ENCODE measurements around the gene JPT1. TPM values are rescaled to one million over a fixed set of nuclear protein-coding genes. Genes with fewer than 3 reads are reported as not detected.
A peak's percentile ranks its signal among the peaks of the same experiment; 100 is the strongest.
"Not testable (repeated sequence)": the region's sequence is repeated elsewhere in the genome, so short reads cannot be mapped to it uniquely, and the experiment has no call there.

Gene JPT1
- total RNA-seq, 1 donor from 2014 or later: 61.1 TPM

DNA sequence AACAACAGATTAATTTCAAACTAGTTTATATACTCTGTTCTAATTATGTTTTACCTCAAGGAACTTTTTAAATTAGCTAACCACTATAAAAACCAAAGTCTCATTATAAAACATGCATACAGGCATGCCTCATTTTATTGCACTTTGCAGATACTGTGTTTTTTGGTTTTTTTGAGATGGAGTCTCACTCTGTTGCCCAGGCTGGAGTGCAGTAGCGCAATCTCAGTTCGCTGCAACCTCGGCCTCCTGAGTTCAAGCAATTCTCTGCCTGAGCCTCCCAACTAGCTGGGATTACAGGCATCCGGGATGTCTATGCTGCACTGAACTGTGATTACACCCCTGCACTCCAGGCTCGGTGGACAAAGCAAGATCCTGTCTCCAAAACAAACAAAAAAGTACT, 8.8 kb upstream of the JPT1 start:
- H3K27me3 ChIP-seq (ENCODE audit: low read depth): no peaks in the 10 kb centered on the region
- no peak for ATAC-seq
- no peak for DNase-seq

DNA sequence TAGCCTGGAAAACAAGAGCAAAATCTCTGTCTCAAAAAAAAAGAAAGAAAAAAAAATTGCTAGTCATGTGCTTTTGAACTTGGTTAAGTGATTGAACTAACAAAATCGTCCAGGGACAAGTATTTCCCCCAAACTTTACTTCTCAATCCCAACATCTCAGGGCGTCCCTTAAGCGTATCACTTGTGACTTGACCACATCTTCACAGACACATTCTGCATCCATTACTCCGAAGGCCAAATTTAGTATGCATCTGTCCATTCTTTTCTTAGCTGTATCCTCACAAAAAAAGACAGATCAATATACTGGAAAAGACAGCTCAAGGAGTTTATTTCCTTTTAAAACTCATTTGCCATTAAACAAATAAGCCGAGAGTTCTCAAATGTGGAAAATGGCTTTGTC, 5.9 kb upstream of the JPT1 start:
- TF ChIP-seq, protein P1, sequence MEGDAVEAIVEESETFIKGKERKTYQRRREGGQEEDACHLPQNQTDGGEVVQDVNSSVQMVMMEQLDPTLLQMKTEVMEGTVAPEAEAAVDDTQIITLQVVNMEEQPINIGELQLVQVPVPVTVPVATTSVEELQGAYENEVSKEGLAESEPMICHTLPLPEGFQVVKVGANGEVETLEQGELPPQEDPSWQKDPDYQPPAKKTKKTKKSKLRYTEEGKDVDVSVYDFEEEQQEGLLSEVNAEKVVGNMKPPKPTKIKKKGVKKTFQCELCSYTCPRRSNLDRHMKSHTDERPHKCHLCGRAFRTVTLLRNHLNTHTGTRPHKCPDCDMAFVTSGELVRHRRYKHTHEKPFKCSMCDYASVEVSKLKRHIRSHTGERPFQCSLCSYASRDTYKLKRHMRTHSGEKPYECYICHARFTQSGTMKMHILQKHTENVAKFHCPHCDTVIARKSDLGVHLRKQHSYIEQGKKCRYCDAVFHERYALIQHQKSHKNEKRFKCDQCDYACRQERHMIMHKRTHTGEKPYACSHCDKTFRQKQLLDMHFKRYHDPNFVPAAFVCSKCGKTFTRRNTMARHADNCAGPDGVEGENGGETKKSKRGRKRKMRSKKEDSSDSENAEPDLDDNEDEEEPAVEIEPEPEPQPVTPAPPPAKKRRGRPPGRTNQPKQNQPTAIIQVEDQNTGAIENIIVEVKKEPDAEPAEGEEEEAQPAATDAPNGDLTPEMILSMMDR (IDR thresholded peaks at IDR 0.05): no peak
- H3K27me3 ChIP-seq (ENCODE audit: low read depth): no peaks in the 10 kb centered on the region
- DNase-seq (no peak), ATAC-seq (no peak)
- intact Hi-C loops (cut with DNase I): no loop called here
- H3K4me1 ChIP-seq: no peaks in the 10 kb centered on the region
- no peak overlapping the region for H3K27ac ChIP-seq
- no peaks in the 10 kb centered on the region for H3K9me3 ChIP-seq
- H3K4me3 ChIP-seq: no peak overlapping the region
- H3K36me3 ChIP-seq: peaks cover 8% of the 10 kb centered on the region

More for the DNA sequence above, 8.8 kb upstream of the JPT1 start:
- Histone ChIP-seq H3K9me3 (no peaks in the 10 kb centered on the region), H3K4me3 (no peak overlapping the region), H3K36me3 (peaks cover 36% of the 10 kb centered on the region), H3K4me1 (no peaks in the 10 kb centered on the region), H3K27ac (no peak overlapping the region)
- TF ChIP-seq, protein P1 (IDR thresholded peaks at IDR 0.05): no peak
- intact Hi-C loops (cut with DNase I): no loop called here

DNA sequence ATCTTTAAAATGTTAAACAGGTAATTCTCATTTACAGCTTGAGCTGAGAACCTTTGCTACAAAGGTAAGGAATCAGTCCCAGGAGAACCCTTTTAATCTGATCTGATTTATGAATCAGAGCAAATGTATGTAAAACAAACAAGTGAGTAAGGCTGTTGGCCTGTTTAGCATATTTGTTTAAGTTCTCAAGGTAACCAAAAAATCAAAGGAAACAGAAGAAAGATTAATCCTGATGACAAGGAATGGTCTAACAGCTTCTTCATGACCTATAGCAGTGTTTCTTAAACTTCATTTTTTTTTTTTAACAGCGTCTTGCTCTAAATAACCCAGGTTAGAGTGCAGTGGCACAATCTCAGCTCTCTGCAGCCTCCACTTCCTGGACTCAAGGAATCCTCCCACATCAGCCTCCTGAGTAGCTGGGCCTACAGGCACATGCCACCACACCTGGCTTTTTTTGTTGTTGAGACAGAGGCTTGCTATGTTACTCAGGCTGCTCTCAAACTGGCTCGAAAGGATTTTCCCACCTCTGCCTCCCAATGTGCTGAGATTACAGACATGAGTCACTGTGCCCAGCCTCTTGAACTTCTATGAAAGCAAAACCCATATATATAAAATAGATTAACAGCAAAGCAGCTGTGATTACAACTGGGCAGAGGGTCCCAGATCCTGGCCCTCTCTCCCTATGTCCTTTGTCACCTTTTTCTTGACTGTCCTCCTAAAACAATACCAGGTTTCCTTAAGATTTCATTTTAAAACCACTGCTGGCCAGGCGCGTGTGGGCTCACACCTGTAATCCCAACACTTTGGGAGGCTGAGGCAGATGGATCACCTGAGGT, 5.1 kb upstream of the JPT1 start:
- H3K9me3 ChIP-seq: no peaks in the 10 kb centered on the region
- H3K27me3 ChIP-seq (ENCODE audit: low read depth): no peaks in the 10 kb centered on the region
- intact Hi-C loops (cut with DNase I): no loop called here
- ATAC-seq (no peak), DNase-seq (no peak)
- no peaks in the 10 kb centered on the region for H3K36me3 ChIP-seq
- no peak overlapping the region for H3K27ac ChIP-seq
- H3K4me1 ChIP-seq: peaks cover 6% of the 10 kb centered on the region
- no peak overlapping the region for H3K4me3 ChIP-seq
- TF ChIP-seq, protein P1 (IDR thresholded peaks at IDR 0.05): no peak

DNA sequence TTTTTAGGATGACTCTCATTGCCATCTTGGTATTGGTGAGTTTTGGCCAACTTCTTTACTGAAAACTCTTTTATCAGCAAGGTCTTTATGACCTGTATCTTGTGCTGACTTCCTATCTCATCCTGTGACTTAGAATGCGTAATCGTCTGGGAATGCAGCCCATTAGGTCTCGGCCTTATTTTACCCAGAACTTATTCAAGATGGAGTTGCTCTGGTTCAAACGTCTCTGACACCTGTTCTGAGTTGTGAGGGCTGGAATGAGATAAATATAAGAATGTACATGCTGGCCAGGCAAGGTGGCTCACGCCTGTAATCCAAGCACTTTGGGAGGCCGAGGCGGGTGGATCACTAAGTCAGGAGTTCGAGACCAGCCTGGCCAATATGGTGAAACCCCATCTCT, 4.2 kb upstream of the JPT1 start:
- intact Hi-C loops (cut with DNase I); H3K27me3 ChIP-seq (ENCODE audit: low read depth); ATAC-seq; H3K27ac ChIP-seq; H3K9me3 ChIP-seq; DNase-seq; H3K4me3 ChIP-seq; H3K36me3 ChIP-seq: not testable (repeated sequence)
- peaks cover 11% of the 10 kb centered on the region for H3K4me1 ChIP-seq

DNA sequence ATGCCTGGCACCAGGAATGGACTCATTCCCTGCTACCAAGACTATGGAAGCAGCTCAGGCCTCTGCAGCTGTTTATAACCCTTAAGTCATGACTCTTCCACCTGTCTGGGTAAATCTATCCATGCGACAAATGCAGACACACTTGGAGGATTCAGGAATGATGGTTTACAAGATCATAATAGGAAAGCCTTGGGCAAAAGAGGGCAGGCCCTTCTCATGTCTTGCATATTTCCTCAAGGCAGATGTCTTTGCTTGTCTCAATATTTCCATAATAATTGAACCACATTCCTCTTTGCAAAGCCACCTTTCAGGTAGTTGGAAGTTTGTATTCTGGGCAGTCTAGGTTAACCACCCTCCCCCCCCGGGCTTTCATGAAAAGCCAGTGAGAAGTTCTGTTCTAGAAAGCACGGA, 884 bp upstream of the JPT1 start:
- ATAC-seq (no peak), DNase-seq (no peak)
- Histone ChIP-seq H3K4me1 (peaks cover 22% of the 10 kb centered on the region), H3K4me3 (peak overlapping the region; percentile 86), H3K27ac (peak overlapping the region; percentile 90), H3K9me3 (no peaks in the 10 kb centered on the region), H3K36me3 (no peaks in the 10 kb centered on the region), H3K27me3 (ENCODE audit: low read depth) (no peaks in the 10 kb centered on the region)
- TF ChIP-seq, protein P1 (IDR thresholded peaks at IDR 0.05): no peak
- intact Hi-C loops (cut with DNase I): no loop called here

DNA sequence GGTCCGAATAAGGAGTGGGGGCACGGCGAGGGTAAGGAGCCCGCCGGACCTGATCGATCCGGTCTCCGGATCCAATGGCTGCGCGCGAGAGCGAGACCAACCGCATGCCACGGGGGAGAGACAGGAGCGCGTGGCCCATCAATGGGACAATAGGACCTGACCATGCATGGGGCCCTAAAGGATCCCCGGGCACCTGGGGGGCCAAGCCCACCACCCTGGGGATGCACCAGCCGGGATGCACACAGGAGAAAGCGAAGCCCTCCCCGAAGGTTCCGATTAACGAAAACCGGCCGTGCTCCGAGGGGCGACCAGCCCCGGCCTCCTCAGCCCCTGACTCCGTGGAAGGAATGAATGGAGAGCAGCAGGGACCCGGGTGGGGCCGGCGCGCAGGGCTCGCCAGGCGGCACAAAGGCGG, 525 bp downstream of the JPT1 start:
- H3K4me1 ChIP-seq: peaks cover 22% of the 10 kb centered on the region
- H3K27me3 ChIP-seq (ENCODE audit: low read depth): no peaks in the 10 kb centered on the region
- intact Hi-C loops (cut with DNase I): no loop called here
- H3K36me3 ChIP-seq: no peaks in the 10 kb centered on the region
- ATAC-seq (peak; percentile 2 to 3), DNase-seq (peak; percentile 54)
- TF ChIP-seq, protein P1 (IDR thresholded peaks at IDR 0.05): no peak
- peak overlapping the region; percentile 86 for H3K4me3 ChIP-seq
- H3K9me3 ChIP-seq: no peaks in the 10 kb centered on the region
- peak overlapping the region; percentile 90 for H3K27ac ChIP-seq
